ENCODE results near the gene YY2.

The YY2 gene

DNA sequence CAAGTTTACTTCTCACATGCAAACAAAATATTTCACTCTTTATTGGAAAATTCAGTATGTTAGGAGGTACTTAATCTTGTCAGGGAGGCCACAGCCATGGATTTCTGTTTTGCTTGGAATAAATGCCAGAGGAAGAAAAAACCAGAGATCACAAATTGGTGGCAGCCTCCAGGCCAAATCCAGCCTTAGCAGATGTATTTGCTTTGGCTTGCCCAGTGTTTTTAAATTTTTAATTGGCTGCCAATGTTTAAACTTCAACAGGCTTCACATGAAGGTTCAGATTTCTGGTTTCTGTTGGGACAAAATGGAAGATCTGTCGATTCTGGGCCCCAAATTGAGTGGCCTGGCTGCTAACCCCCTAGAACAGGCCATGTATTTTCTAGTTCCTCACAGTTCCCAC lies 19.2 kb downstream of the YY2 start:
- DNase-seq, result no peak

DNA sequence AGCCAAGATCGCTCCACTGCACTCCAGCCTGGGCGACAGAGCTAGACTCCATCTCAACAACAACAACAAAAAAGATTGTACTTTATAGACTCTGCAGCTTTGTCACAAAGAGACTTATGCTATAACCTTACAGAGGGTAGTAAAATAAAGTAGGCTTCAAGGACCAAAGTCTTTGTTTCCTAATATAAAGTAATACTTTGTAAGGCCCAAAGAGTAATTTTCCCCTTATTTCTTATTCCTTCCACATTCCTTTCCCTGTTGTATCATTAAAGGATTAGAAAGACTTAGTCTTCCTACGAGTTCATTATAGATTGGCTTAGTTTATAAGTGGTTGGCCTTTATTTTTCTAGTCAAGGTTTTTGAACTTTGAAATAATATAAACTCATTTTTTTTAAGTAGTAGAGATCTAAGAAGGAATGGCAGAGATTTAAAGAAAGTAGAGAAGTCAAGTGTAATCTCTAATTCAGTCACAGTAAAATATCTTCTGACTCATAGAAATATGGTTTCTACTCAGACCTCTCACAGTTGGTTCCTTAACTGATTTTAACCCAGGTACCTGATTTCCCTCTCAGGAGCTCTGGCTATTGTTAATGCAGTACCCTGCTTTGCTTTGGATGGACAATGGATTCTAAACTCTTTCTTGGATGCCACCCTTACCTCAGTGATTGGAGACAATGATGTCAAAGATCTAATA lies 26.2 kb downstream of the YY2 start:
- DNase-seq, result no peak

DNA sequence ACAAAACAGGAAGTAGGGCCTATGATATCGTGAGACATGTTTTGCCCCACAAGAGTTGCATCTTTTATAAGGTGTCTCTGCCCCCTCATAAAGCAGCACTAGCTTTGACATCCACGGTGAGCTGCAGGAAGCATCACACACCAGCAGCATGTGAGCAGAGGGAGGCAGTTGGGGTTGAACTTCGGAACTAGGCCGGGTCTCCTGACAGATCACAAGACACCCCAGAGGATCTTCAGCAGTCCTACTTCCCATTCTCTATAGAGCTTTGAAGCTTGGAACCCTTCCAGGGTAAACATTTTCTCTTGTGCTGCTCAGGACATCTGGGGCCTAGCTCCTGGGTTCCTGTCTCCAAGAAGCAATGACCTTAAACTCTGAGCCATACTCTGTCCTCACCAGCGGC lies 27.5 kb downstream of the YY2 start:
- DNase-seq, result no peak

GRCh38 chrX:21885568-21885967 lies 29.8 kb downstream of the YY2 start:
- no peak for DNase-seq

- no peak for DNase-seq
Measured at GRCh38 chrX:21905313-21905712, 49.5 kb downstream of the YY2 start.

- no peak for DNase-seq
Measured at GRCh38 chrX:21905953-21906352, 50.2 kb downstream of the YY2 start.

DNA sequence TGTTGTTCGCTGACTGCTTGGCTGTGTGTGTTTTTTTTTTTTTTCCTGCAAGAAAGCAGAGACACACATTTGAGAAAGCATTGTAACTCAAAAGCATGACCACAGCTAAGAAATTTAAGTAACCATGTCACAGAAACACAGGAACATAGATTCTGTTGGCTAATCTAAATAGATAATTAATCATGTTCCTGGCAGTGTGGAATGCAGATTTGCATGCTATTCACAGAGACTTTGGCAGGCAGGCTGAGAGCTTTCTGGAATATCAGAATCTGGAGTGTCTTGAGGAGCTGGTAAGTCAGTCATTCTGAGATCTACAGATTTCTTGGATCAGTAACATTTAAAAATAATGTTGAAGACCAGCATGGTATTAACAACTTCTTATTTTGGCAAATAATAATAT lies 51.5 kb downstream of the YY2 start:
- DNase-seq, result no peak
